GM12892 (cell line): ENCODE data around the gene CMKLR1.

Experiments used
- POLR2A ChIP-seq: IDR thresholded peaks from 2 replicates; pipeline ENCODE4 v1.6.1; 2011; ENCODE audit warnings: low read depth, low read length, control low read depth
- POLR2AphosphoS5 ChIP-seq: IDR thresholded peaks from 2 replicates; pipeline ENCODE4 v1.6.1; 2011; ENCODE audit warnings: low read depth, low read length, control low read depth
- TAF1 ChIP-seq: IDR thresholded peaks from 2 replicates; pipeline ENCODE4 v1.6.1; 2011; ENCODE audit warnings: low read depth, mild to moderate bottlenecking, control low read depth, low read length, borderline replicate concordance

GRCh38 chr12:108315486-108316105 is 23.5 kb downstream of the CMKLR1 start:
- TF ChIP-seq TAF1 (no peak), POLR2A (no peak), POLR2AphosphoS5 (no peak)
